ENCODE measurements around the gene PHKA1.
"Not testable (repeated sequence)": the region's sequence is repeated elsewhere in the genome, so short reads cannot be mapped to it uniquely, and the experiment has no call there.

- TF ChIP-seq MAX (IDR thresholded peaks at IDR 0.05; ENCODE audit: insufficient read depth, insufficient read length); CTCF (IDR thresholded peaks at IDR 0.05; ENCODE audit: extremely low read depth in 1 of 2, insufficient read depth in 1 of 2, low read depth in 1 of 2, low read length in 2 of 2): not testable (repeated sequence)
These were observed 123.1 kb downstream of the PHKA1 start for GRCh38 chrX:72591038-72591437.

All from endothelial cell of umbilical vein (primary cell).